GM12875 (cell line): ENCODE measurements around the gene THEMIS.

Experiments
- H3K4me3 ChIP-seq: one replicate; pipeline ENCODE4 v1.5.1; 2011; ENCODE audit warnings: low read depth, low read length, control low read depth
- CTCF ChIP-seq: IDR thresholded peaks from 2 replicates; pipeline ENCODE4 v1.5.1; 2011; ENCODE audit warnings: low read depth, mild to moderate bottlenecking, control low read depth, inconsistent platforms, low read length, moderate library complexity, borderline replicate concordance; ENCODE audit not compliant: insufficient read depth

THEMIS gene

GRCh38 chr6:127768223-127768622 is 132.6 kb downstream of the THEMIS start:
- H3K4me3 ChIP-seq = no peak overlapping the region
- TF ChIP-seq CTCF = no peak

DNA sequence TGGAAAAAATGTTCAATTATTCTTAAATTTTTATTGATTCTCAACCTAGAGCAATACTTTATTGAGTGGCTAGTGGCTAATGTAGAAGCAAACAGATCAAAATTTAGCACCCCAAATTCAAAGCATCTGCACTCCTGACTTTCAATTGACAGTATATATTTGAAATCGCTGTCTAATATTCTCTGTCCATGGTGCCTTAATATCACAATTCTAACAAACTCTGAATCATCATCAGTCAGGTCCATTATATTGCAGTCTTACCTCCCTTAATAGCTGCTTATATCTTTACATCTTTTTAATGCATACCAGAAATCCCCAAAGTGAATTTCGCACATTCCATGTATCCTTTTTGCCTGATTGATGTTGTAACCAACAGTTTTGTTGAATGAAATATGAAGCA is 134.9 kb downstream of the THEMIS start:
- no peak overlapping the region for H3K4me3 ChIP-seq

GRCh38 chr6:127762284-127762683 is 138.6 kb downstream of the THEMIS start:
- no peak for TF ChIP-seq CTCF
- no peak overlapping the region for H3K4me3 ChIP-seq

More for the DNA sequence above, 134.9 kb downstream of the THEMIS start:
- TF ChIP-seq CTCF = no peak

- no peak overlapping the region for H3K4me3 ChIP-seq
- TF ChIP-seq CTCF = no peak
These were observed 139.8 kb downstream of the THEMIS start for GRCh38 chr6:127761084-127761483.

DNA sequence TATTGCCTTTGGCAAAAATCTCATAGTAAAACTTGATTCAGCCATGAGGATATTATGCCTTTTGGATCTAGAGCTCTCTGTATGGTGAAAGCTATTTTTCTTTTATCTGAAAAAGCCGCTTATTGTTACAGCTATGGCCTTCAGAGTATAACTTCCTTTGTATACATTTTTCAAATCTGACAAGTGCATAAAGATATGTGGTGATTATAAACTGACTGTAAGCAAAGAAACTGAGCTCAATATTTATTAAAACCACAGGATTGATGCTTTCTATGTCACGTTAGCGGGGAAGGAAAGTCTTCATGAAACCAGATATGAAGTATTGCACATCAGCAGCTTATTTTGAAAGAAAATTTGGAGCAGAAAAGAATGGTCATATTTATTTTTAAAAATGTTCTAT is 151.8 kb downstream of the THEMIS start:
- TF ChIP-seq CTCF = no peak
- no peak overlapping the region for H3K4me3 ChIP-seq

DNA sequence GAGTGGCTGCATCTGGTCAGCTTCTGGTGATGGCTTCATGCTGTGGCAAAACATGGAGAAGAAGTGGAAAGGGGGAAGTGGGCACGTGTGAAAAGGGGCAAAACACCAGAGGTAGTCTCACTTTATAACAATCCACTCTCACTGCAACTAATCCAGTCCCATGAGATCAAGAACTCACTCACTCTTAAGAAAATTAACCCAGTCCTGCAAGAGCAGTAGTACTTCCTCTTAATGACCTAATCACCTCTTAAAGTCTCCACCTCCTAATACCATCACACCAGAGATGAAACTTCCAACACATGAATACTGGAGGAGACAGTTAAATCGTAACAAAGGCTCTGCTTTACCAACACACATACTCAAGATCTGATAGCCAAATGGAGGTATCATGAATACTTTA is 152.6 kb downstream of the THEMIS start:
- H3K4me3 ChIP-seq = no peak overlapping the region
- TF ChIP-seq CTCF = no peak

GRCh38 chr6:127738423-127738822 is 162.4 kb downstream of the THEMIS start:
- no peak overlapping the region for H3K4me3 ChIP-seq
- TF ChIP-seq CTCF = no peak
